ENCODE results near the gene APOL4.
"Not testable (repeated sequence)": the region's sequence is repeated elsewhere in the genome, so short reads cannot be mapped to it uniquely, and the experiment has no call there.

The APOL4 gene

GRCh38 chr22:36154423-36154945, 47.1 kb downstream of the APOL4 start:
- no peak for DNase-seq (ENCODE audit: low spot score)

DNA sequence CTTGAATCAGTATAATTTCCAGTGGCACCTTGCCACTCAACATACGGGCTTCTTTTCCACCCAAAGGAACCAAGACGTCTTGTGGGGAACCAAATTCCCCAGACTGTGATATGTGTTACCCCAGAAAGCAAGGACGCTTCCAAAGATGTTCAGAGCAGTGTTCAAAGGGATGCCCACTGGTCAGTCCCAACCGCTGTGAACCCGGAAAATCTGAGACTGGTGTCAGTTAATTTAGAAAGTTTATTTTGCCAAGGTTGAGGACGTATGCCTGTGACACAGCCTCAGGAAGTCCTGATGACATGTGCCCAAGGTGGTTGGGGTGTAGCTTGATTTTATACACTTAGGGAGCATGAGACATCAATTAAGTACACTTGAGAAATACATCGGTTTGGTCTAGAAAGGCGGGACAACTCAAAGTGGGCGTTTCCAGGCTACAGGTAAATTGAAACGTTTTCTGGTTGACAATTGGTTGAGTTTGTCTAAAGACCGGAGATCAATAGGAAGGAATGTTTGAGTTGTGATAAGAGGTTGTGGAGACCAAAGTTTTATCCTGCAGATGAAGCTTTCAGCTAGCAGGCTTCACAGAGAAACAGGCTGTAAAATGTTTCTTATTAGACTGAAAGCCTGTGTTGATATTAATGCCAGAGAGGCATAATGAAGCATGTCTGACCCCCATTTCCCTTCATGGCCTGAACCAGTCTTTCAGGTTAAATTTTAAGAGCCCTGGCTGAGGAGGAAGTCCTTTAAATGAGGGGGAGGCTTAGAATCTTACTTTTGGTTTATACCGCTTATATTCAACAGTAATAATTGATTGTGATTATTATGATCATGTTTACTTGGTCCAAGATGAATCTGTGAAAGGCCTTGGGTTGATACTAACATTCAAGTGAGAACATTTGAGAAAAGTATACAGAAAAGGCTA, 47.8 kb downstream of the APOL4 start:
- DNase-seq (ENCODE audit: low spot score): no peak

DNA sequence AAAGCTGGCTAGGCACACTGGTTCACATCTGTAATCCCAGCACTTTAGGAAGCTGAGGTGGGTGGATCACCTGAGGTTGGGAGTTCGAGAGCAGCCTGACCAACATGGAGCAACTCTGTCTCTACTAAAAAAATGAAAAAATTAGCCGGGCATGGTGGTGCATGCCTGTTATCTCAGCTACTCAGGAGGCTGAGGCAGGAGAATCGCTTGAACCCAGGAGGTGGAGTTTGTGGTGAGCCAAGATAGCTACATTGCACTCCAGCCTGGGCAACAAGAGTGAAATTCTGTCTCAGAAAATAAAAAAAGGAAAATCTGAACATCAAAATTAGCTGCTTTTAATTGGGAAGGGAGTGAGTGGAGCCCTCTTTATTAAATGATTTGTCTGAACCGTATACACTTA, 48.8 kb downstream of the APOL4 start:
- DNase-seq (ENCODE audit: low spot score): not testable (repeated sequence)

- no peak for DNase-seq (ENCODE audit: low spot score)
Measured at GRCh38 chr22:36152088-36152487, 49.5 kb downstream of the APOL4 start.

DNA sequence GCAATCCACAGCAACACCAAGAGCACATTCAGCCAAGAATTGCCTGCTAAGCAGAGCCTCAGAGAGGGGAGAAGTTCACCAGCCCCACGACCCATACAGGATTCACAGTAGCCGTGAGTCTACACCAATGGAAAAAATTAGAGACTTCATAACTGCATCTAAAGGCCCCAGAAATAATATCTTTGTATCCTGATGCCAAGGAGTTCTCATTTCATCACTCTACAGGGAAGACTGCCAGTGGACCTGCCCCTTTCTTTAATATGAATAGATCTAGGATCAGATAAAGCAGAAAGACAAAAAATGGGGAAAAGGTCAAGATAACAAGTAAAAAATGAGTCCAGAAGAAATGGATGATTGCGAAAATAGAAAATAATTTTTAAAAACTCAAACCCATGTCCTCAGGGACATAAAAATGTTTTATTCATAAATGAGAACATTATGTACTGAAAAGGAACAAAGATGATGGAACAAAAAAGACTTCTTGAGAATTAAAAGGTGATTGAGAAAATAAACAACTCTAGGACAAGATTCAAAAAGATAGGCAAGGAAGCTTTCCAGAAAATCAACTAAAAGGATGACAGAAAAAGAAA, 50.5 kb downstream of the APOL4 start:
- no peak for DNase-seq (ENCODE audit: low spot score)

DNA sequence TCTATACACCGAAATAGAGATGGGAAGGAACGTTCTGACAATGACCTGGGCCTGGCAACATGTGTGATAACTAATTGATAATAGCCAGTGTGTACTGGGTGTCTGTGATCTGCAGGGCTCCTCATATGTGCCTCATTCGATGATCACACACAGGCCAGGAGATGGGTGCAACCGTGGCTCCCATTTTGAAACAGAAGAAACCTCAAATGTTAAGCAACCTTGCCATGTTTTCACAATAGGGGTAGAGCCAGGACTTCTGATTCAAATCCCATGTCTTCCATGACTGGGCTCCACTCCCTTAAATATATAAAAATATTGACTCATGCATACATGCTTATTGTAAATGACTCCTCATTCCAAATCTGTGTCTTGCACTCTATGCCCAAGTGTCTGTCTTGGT, 52.2 kb downstream of the APOL4 start:
- no peak for DNase-seq (ENCODE audit: low spot score)

GRCh38 chr22:36148411-36148810, 53.2 kb downstream of the APOL4 start:
- DNase-seq (ENCODE audit: low spot score): no peak

- DNase-seq (ENCODE audit: low spot score): no peak
Measured at GRCh38 chr22:36147196-36147791, 54.3 kb downstream of the APOL4 start.

GRCh38 chr22:36145881-36146280, 55.7 kb downstream of the APOL4 start:
- no peak for DNase-seq (ENCODE audit: low spot score)

GRCh38 chr22:36144886-36145541, 56.6 kb downstream of the APOL4 start:
- peak; percentile 66 for DNase-seq (ENCODE audit: low spot score)

- no peak for DNase-seq (ENCODE audit: low spot score)
Measured at GRCh38 chr22:36143956-36144355, 57.7 kb downstream of the APOL4 start.

DNA sequence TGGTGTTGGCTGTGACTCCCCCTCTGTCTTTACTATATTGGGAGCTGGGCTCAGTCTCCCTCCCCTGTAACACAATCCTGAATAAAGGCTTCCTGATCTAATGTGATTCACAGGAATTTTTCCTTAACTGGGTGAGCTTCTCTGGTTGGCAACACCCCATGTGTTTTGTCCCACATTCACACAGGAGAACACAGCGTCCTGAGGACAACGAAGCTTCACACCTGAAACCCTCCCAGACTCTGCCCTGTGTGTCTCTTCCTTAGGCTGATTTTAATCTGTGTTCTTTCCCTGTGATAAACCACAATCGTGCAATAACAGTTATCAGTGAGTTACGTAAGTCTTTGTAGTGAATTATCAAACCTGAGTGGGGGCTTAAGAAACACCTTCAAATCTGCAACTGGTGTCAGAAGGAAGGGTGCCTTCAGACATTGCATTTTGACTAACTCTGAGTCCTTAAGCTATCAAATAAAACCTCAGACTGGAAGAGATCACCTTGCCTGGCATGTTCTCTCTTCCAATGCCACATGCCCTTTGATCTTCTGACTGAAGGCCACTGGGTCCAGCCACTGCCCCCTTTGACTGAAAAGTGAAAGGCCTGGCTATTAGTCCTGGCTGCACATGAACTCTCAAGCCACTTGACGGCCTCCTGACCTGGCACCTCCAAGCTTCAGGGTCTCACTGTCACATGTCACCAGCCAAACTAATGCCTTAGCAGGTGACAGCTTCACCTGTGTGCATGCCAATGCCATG, 58.4 kb downstream of the APOL4 start:
- no peak for DNase-seq (ENCODE audit: low spot score)

DNA sequence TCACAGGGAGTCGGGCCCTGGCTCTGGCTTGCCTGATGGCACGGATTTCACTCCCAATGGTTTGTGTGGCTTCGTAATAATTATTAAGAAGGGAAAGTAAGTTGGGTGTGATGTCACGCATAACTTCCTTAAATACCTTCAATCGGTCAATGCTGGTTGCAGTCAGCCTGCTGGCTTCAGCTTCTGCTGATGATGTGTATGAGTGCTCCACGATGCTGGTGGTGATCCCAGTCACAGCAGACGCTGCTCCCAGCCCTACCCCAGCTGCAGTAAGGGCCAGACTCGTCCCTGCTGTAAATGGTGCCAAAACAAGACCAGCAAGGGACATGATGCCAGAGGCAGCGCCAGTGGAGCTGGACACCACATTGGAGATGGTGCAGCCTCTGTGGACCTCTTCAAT, 60.1 kb downstream of the APOL4 start:
- no peak for DNase-seq (ENCODE audit: low spot score)
